IPS-NIHi7 (cell line): ENCODE data around the gene MYADML2.

ENCODE experiments used
- DNase-seq: peaks from one replicate; pipeline ENCODE4 v3.0.0; 2012; ENCODE audit warnings: mixed read lengths; ENCODE audit errors: extremely low spot score

Gene MYADML2

GRCh38 chr17:81939218-81939617 lies 7.8 kb downstream of the MYADML2 start:
- DNase-seq, result no peak

- DNase-seq, result no peak
These were observed 11.3 kb downstream of the MYADML2 start for GRCh38 chr17:81935709-81936084.

DNA sequence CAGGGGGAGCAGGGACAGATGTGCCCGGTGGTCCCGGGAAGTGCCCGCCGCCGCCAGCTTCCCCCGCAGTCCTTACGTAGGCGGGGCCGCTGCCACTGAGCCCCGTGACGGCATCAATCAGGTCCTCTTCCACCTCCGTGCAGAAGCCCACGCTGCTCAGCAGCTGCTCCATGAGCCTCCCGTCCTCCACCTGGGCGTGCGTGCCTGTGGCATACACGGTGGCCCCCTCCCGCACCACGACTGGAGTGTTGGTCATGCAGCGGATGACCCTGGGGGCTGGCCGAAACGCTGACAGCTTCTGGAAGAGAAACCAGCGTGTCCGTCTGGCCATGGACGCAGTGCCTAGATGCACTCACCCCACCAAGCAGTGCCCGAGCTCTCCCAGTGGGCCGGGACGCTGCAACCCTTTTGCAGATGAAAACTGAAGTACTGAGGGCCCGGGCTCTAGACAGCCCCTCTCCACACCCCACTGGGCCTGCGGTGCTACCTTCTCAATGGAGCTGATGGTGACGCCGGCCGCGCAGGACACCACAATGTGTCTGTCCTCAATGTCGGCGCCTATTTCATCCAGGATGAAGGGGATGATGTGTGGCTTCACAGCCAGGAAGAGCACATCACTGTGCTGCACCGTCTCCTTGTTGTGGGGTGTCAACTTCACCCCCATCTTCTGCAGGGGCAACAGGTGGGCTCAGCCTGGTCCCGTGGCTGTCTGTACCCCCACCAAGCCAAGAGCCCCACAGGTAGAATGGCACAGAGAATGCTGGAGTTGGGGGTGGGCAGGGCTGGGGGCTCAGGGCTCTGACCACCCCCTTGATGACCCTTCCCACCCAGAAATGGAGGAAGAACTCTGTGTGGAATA lies 12.0 kb downstream of the MYADML2 start:
- no peak for DNase-seq

GRCh38 chr17:81934098-81934757 lies 12.8 kb downstream of the MYADML2 start:
- no peak for DNase-seq

DNA sequence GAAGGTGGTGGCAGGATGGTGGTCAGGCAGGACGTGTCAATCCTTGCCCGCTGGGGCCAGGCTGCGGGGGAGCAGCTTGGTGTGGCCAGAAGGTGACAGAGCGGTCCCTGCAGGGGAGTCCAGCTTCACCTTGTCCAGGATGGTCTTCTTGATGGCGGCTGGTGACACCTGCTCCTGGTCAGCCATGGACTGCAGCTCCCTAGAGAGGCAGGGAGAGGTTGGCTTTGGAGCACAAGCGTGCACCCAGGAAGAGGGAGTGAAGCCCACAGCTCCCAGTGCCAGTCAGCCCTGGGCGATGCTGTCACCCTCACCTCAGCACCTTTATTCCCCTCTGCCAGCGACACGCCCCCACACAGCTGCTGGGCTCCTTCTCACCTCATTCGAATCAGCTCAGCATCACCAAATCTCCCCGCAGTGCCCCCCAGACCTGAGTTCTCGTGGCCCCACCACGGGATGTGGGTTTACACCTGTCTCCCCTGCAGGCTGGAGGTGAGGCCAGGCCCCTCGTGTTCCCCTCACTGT lies 13.8 kb downstream of the MYADML2 start:
- no peak for DNase-seq

GRCh38 chr17:81932333-81932983 lies 14.6 kb downstream of the MYADML2 start:
- DNase-seq, result no peak

GRCh38 chr17:81931557-81932332 lies 15.3 kb downstream of the MYADML2 start:
- DNase-seq, result no peak

GRCh38 chr17:81931189-81931556 lies 15.9 kb downstream of the MYADML2 start:
- DNase-seq, result no peak

DNA sequence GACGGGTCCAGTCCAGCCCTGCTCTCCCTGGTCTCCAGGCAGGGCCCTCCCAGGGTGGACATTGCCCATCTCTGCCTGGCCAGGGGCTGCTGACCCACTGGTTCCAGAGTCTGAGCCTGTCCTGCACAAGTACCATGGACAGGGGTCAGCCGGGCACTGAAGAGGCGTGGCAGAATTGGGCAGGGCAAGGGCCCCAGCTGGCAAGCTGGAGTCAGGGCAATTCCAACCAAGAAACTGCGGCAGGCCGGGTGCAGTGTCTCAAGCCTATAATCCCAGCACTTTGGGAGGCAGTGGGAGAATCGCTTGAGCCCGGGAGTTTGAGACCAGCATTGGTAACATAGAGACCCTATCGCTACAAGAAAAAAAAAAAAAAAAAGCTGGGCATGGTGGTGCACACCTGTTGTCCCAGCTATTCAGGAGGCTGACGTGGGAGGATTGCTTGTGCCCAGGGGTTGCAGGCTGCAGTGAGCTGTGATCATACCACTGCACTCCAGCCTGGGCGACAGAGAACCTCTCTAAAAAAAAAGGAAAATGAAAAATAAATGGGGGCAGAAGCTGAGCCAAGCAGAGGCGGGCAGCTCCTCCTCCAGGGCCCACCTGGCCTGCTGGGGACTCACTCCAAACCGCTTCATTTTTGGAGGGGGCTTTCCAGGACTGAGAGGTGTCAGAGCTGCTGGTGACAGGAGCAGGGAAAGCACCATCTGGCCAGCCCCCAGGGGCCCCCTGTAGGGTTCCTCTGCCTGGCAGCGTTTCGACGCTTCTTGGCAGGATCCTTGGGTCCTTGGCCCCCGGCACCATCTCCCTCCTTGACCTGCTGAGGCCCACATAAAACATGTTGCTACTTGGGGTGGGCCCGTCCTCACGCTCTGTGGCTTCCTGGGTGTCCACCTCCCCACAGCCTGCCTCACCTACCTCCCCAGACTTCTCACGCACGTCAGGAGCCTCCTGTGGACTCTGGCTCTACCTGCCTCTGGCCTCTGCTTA lies 16.6 kb downstream of the MYADML2 start:
- no peak for DNase-seq

DNA sequence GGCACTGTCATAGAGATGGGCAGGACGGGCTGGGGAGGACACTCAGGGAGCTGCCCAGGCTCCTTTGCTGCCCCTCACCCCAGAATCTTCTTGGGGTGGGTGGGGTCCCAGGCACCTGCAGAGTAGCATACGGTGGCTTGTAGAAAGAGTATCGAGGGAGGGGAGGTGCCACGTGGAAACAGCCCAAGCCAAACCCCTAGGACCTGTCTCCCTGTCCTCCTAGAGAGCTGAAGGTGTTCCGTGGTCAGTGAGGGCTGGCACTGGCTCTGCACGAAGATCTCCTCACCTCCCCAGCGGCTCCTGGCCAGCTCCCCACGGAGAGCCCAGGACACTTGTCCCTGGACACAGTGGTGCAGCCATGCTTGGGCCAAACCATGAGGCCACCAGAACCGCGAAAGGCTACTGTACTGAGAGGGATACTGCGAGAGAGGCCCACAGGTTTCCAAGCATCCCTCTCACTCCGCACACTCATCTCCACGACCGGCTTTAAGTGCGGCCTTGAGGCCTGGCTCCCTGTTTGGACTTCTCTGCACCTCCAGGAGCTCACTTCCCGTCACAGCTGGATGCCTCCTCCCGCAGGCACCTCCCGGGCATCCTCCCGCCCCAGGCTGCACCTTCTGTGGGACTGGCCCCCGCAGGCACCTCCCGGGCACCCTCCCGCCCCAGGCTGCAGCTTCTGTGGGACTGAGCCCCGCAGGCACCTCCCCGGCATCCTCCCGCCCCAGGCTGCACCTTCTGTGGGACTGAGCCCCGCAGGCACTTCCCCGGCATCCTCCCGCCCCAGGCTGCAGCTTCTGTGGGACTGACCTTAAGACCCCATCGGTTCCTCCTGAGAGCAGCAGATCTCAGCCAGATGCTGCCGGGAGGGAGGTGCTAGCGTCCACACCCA lies 17.5 kb downstream of the MYADML2 start:
- no peak for DNase-seq

- DNase-seq, result no peak
These were observed 18.3 kb downstream of the MYADML2 start for GRCh38 chr17:81928544-81929252.

GRCh38 chr17:81927653-81928543 lies 19.1 kb downstream of the MYADML2 start, which contains the start of gene MAFG:
Gene MAFG, minus strand, starts transcription at chr17:81927735. Its CDS starts 4,550 bp downstream, at chr17:81923185.
- DNase-seq, result peak; percentile 95

DNA sequence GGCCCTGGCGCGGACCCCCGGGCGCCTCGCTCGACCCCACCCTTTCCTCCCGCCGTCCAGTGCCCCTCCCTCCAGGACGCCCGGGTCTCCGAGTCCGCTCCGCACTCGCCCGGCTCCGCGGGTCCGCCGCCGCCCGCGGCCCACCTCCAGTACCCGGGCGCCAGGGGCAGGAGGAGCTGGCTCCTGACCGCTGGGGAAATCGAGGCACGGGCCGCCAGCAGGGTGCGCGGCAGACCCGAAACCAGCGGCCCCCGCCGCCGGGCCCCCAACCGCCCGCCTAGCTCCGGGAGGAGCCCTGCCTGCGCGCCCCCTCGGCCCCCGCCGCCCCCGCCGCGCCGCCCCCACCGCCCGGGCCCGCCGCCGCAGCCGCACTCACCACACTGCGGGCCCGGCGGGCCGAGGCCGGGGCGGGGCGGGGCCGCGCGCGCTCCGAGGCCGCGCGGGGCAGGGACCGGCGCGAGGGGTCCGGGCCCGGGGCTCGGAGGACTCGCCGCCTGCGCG lies 19.8 kb downstream of the MYADML2 start:
- DNase-seq, result no peak

DNA sequence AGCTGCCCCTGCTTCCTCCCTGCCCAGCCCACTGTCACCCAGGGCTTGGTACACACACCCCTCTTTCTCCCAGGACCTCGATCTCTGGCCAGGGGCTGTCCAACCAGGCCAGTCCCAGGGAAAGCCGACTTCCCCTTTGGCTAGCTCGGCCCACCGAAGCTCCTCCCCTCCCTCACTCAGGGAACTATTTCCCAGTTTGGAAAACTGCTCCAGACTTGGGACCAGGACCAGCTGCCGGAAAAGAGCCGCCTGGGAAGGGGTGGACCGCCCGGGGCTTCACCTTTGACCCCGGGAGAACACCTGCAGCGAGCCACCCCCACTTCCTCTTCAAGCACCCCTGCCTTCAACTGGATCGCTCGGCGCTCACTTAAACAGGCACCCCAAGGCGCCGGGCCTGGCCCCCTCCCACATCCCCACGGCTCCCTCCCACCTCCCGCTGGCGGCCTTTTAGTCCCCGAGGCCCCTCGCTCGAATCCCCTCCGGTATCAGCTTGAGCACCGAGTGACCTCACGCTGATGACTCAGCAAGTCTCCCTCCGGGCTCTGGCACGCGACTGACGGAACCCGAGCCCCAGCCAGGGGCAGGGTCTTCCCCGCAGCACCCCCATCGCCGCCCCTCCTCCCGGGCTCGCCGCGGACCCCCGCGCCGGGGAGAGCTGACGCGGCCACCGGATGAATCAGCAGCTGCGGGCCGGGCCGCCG lies 20.4 kb downstream of the MYADML2 start:
- peak; percentile 70 for DNase-seq

DNA sequence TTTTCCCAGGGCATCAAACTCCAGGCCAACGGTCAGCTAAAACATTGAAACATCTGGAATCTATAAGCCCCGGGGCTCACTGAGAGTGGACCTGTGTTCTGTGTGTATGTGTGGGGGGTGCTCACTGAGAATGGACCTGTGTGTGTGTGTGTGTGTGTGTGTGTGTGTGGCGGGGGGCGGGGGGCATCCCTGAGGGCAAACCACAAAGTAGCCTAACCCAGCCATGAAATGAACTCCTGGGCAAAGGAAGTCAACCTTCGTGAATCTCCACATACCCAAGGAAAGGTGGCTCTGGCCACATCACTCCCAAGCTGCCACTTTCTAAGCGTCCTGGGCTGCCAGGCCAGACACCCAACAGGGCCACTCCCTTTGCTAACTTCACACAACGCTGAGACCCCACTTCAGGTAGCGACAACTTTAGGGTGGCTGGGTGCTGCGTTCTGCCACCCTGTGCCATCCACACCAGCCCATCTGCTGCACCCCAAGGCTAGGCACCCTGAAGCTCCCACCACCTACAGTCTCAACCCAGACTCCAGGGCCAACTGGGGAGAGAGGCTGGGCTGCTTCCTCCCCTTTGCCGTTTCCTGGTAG lies 21.1 kb downstream of the MYADML2 start:
- no peak for DNase-seq
